ENCODE results near the gene CARHSP1.

The CARHSP1 gene

GRCh38 chr16:8852534-8852933, 16.3 kb downstream of the CARHSP1 start:
- H3K4me3 ChIP-seq (replicated peaks in 1 of 2; ENCODE audit: low read depth in 2 of 2, low read length in 2 of 2): no peak overlapping the region
- TF ChIP-seq CTCF (IDR thresholded peaks at IDR 0.05; ENCODE audit: low read depth, low read length): no peak

GRCh38 chr16:8851761-8852403, 16.9 kb downstream of the CARHSP1 start:
- no peak for TF ChIP-seq CTCF (IDR thresholded peaks at IDR 0.05; ENCODE audit: low read depth, low read length)
- DNase-seq (ENCODE audit: low read depth in 2 of 2): no peak
- H3K4me3 ChIP-seq (replicated peaks in 1 of 2; ENCODE audit: low read depth in 2 of 2, low read length in 2 of 2): no peak overlapping the region

More at GRCh38 chr16:8852534-8852933, 16.3 kb downstream of the CARHSP1 start:
- peak in 1 of 2 donors; percentile 63 for DNase-seq (ENCODE audit: low read depth in 2 of 2)

- no peak for TF ChIP-seq CTCF (IDR thresholded peaks at IDR 0.05; ENCODE audit: low read depth, low read length)
- H3K4me3 ChIP-seq (replicated peaks in 1 of 2; ENCODE audit: low read depth in 2 of 2, low read length in 2 of 2): no peak overlapping the region
- peak; percentile 94 to 96 for DNase-seq (ENCODE audit: low read depth in 2 of 2)
Measured at GRCh38 chr16:8850279-8850885, 18.4 kb downstream of the CARHSP1 start.

- DNase-seq (ENCODE audit: low read depth in 2 of 2): peak; percentile 71 to 85
- peak overlapping the region in 1 of 2 donors; percentile 4 for H3K4me3 ChIP-seq (replicated peaks in 1 of 2; ENCODE audit: low read depth in 2 of 2, low read length in 2 of 2)
- TF ChIP-seq CTCF (IDR thresholded peaks at IDR 0.05; ENCODE audit: low read depth, low read length): no peak
Measured at GRCh38 chr16:8849411-8850011, 19.3 kb downstream of the CARHSP1 start.

- H3K4me3 ChIP-seq (replicated peaks in 1 of 2; ENCODE audit: low read depth in 2 of 2, low read length in 2 of 2): no peak overlapping the region
- TF ChIP-seq CTCF (IDR thresholded peaks at IDR 0.05; ENCODE audit: low read depth, low read length): no peak
- peak in 1 of 2 donors; percentile 82 for DNase-seq (ENCODE audit: low read depth in 2 of 2)
Measured at GRCh38 chr16:8848939-8849391, 19.8 kb downstream of the CARHSP1 start.

- TF ChIP-seq CTCF (IDR thresholded peaks at IDR 0.05; ENCODE audit: low read depth, low read length): no peak
- DNase-seq (ENCODE audit: low read depth in 2 of 2): no peak
Measured at GRCh38 chr16:8848231-8848938, 20.4 kb downstream of the CARHSP1 start.

More at GRCh38 chr16:8848231-8848938, 20.4 kb downstream of the CARHSP1 start:
- no peak overlapping the region for H3K4me3 ChIP-seq (replicated peaks in 1 of 2; ENCODE audit: low read depth in 2 of 2, low read length in 2 of 2)

Data from cardiac fibroblast (primary cell).